HepG2 (cell line): ENCODE results near the gene MYH10. TPM values are rescaled to one million over a fixed set of nuclear protein-coding genes. Genes with fewer than 3 reads are reported as not detected.

Experiments
- ATAC-seq: fragments of 200-7000 bp; cut with Tn5 transposase; 3 replicates; pipeline ENCODE4 v1.9.1; 2020; ENCODE audit warnings: mild to moderate bottlenecking, moderate library complexity
- BruUV-seq: library from RNA; stranded (reverse); fragments of 400-500 nt; replicated peaks from 2 replicates; lab custom pipeline; 2021; lab: Mats Ljungman, UMichigan
- CTCF ChIA-PET: fragments of 300-600 bp; formaldehyde crosslinking; extraction: SDS; loops from one replicate; lab custom pipeline; 2021; ENCODE audit warnings: low total read pairs, inconsistent platforms, low intra/inter-chr PET ratio; lab: Yijun Ruan, JAX
- POLR2A ChIA-PET: fragments of 350-600 bp; sonication (Branson Sonifier 250); formaldehyde crosslinking; loops from one replicate; lab custom pipeline; 2020; ENCODE audit warnings: antibody characterized with exemption, inconsistent platforms; lab: Yijun Ruan, JAX
- DNase-seq: peaks from one replicate; pipeline ENCODE4 v3.0.0-alpha.2; 2015; ENCODE audit warnings: low spot score
- FAIRE-seq: peaks from 3 replicates; lab custom pipeline; 2011; peaks lifted over from hg19 to GRCh38; lab: Jason Lieb, UNC
- H2AFZ ChIP-seq: one replicate; pipeline ENCODE4 v1.6.1; 2011; ENCODE audit warnings: low read length, inconsistent platforms
- H3K27ac ChIP-seq: fragments of 300-600 bp; 3 replicates; pipeline ENCODE4 v1.8.0; 2011; ENCODE audit warnings: mixed run types, mild to moderate bottlenecking, mixed read lengths, low read length, inconsistent platforms; ENCODE audit not compliant: insufficient read depth; ENCODE audit errors: extremely low read length
- H3K27me3 ChIP-seq, 2 experiments: fragments of 200-600 bp in 1 of 2; 2 replicates in 1 of 2; 3 replicates in 1 of 2; pipeline versions ENCODE4 v1.6.0 to v1.8.0; 2011; ENCODE audit warnings: low read length in 2 of 2, mild to moderate bottlenecking in 2 of 2, moderate library complexity in 2 of 2, inconsistent platforms in 1 of 2; ENCODE audit not compliant: insufficient read depth in 2 of 2, control insufficient read depth in 1 of 2
- H3K36me3 ChIP-seq, 2 experiments: fragments of 200-600 bp in 1 of 2; replicated peaks in 1 of 2; 2 replicates in 1 of 2; 3 replicates in 1 of 2; pipeline versions ENCODE4 v1.5.1 to v1.8.0; 2011; ENCODE audit warnings: low read length in 2 of 2, inconsistent platforms in 1 of 2; ENCODE audit not compliant: insufficient read depth in 2 of 2, control insufficient read depth in 1 of 2
- H3K4me1 ChIP-seq: 2 replicates; pipeline ENCODE4 v1.5.1; 2012; ENCODE audit warnings: low read length, inconsistent platforms; ENCODE audit not compliant: insufficient read depth
- H3K4me2 ChIP-seq: 2 replicates; pipeline ENCODE4 v1.6.0; 2011; ENCODE audit warnings: low read depth, low read length, inconsistent platforms
- H3K4me3 ChIP-seq, 3 experiments: fragments of 200-600 bp in 1 of 3; sonication (generic), shearing (Covaris generic) in 1 of 3; replicated peaks in 1 of 3; 2 replicates each; pipeline ENCODE4 v1.5.1; 2011 to 2016; ENCODE audit warnings: low read length in 3 of 3, inconsistent platforms in 2 of 3, low read depth in 2 of 3, mild to moderate bottlenecking in 2 of 3, control low read depth in 1 of 3, mixed read lengths in 1 of 3; ENCODE audit not compliant: insufficient read depth in 1 of 3
- H3K79me2 ChIP-seq: one replicate; pipeline ENCODE4 v1.6.1; 2011; ENCODE audit warnings: low read length, inconsistent platforms; ENCODE audit not compliant: insufficient read depth
- H3K9ac ChIP-seq: 2 replicates; pipeline ENCODE4 v1.6.0; 2011; ENCODE audit warnings: mild to moderate bottlenecking, low read depth, low read length, inconsistent platforms; ENCODE audit not compliant: insufficient read depth
- H3K9me3 ChIP-seq: 2 replicates; pipeline ENCODE4 v1.5.1; 2012; ENCODE audit warnings: mild to moderate bottlenecking, low read length
- H4K20me1 ChIP-seq: 2 replicates; pipeline ENCODE4 v1.6.0; 2011; ENCODE audit warnings: inconsistent platforms, mild to moderate bottlenecking, low read length, moderate library complexity; ENCODE audit not compliant: insufficient read depth
- KDM2A ChIP-seq: sonication (generic); formaldehyde crosslinking; IDR thresholded peaks from 2 replicates; pipeline ENCODE4 v1.4.0; 2020; ENCODE audit warnings: low read depth, missing genetic modification reagents, borderline replicate concordance
- ZNF136 ChIP-seq: sonication (generic); formaldehyde crosslinking; IDR thresholded peaks from 2 replicates; pipeline ENCODE4 v1.8.1; 2022; ENCODE audit warnings: low read depth, mild to moderate bottlenecking, moderate library complexity, missing genetic modification reagents
- ZNF333 ChIP-seq: sonication (generic); formaldehyde crosslinking; IDR thresholded peaks from 2 replicates; pipeline ENCODE4 v1.4.0; 2020; ENCODE audit warnings: mild to moderate bottlenecking, missing genetic modification reagents, borderline replicate concordance
- ZNF773 ChIP-seq: sonication (generic); formaldehyde crosslinking; IDR thresholded peaks from 2 replicates; pipeline ENCODE4 v1.4.0; 2020; ENCODE audit warnings: missing genetic modification reagents, borderline replicate concordance
- ZNF891 ChIP-seq: sonication (generic); formaldehyde crosslinking; IDR thresholded peaks from 2 replicates; pipeline ENCODE4 v1.5.0; 2020; ENCODE audit warnings: mild to moderate bottlenecking, missing genetic modification reagents
- WGBS: methylation state at CpG from one replicate; pipeline ENCODE4 v1.1.6; 2017; ENCODE audit warnings: low lambda C conversion rate; 5-methylcytosine and 5-hydroxymethylcytosine counted together
- in situ Hi-C: cut with HindIII; loops from 2 replicates; pipeline ENCODE4 v1.10.0; 2017; ENCODE audit warnings: low pct_unique_long_range_greater_than_20kb; ENCODE audit not compliant: extremely low pct_ligation_motif_present
- intact Hi-C: fragments of 100-400 bp; cut with micrococcal nuclease; formaldehyde crosslinking; loops from one replicate; pipeline ENCODE4 v1.10.0; 2022; ENCODE audit not compliant: unreplicated experiment
- polyA plus RNA-seq, 8 experiments: library from polyadenylated mRNA; depleted of rRNA in 3 of 8; stranded (reverse) in 7 of 8; unstranded in 1 of 8; fragments of >200 nt; fragmentation: Illumina TruSeq in 4 of 8; extraction: Trizol in 4 of 8; gene quantifications; 2 replicates each; pipeline versions ENCODE4 v1.2.1 to v1.2.3, GENCODE V29; 2011 to 2016; ENCODE audit warnings: low read depth in 4 of 8, missing spikeins in 1 of 8, mixed read lengths in 1 of 8; ENCODE audit not compliant: insufficient read depth in 1 of 8
- total RNA-seq, 5 experiments: library from RNA; depleted of rRNA; stranded (reverse); fragments of >200 nt; fragmentation: Illumina TruSeq; extraction: Trizol; gene quantifications; 2 replicates each; pipeline ENCODE4 v1.2.3, GENCODE V29; 2016; ENCODE audit warnings: low read depth in 1 of 5
- TF ChIP-seq, protein P1 (sequence below): sonication (generic); formaldehyde crosslinking; IDR thresholded peaks from 2 replicates; pipeline ENCODE4 v1.8.0; 2022; ENCODE audit warnings: missing genetic modification reagents, mild to moderate bottlenecking, moderate library complexity, borderline replicate concordance
- TF ChIP-seq, protein P2 (sequence below): sonication (generic); formaldehyde crosslinking; IDR thresholded peaks from 2 replicates; pipeline ENCODE4 v1.5.0; 2020; ENCODE audit warnings: missing genetic modification reagents
- TF ChIP-seq, protein P3 (sequence below): sonication (generic); formaldehyde crosslinking; IDR thresholded peaks from 2 replicates; pipeline ENCODE4 v1.4.0; 2020; ENCODE audit warnings: mild to moderate bottlenecking, missing genetic modification reagents

Gene MYH10
- total and polyA plus RNA-seq, 2 of the 13 experiments (the other 11 are each of a cell fraction or from before 2014, with no cell fraction given): 43.4 to 68.6 TPM

DNA sequence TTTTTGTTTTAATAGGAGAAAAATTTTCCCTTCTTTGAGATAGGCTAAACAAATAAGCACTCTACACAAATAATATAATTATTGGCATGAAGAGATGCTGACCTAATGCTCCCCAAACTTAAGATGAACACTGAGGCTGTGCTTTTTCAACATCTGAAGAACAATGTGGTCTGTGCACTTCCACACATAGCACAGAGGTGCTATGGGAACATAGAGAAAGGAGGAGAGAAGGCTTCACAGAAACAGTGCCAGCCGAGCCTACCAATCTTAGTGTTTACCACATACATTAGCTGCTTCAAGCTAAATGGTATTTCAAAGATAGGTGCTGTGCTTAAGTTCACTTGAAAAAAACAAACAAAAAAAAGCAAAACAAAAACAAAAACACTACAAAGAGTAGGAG, 72.4 kb downstream of the MYH10 start:
- Histone ChIP-seq H3K9me3 (no peaks in the 10 kb centered on the region), H3K9ac (no peak overlapping the region), H2AFZ (no peak overlapping the region), H3K27ac (no peak overlapping the region), H3K4me3 (no peak overlapping the region), H3K79me2 (no peaks in the 10 kb centered on the region), H3K27me3 (no peaks in the 10 kb centered on the region), H3K4me1 (no peaks in the 10 kb centered on the region), H3K36me3 (peaks cover 6 to 30% of the 10 kb centered on the region in 2 experiments), H3K4me2 (no peak overlapping the region), H4K20me1 (no peaks in the 10 kb centered on the region)
- no peak for ATAC-seq
- POLR2A ChIA-PET: no interaction called here
- in situ Hi-C loops: no loop called here
- CTCF ChIA-PET: no interaction called here
- BruUV-seq: no TSS peak
- intact Hi-C loops: no loop called here
- 97% methylated on average over 1 of the region's 1 CpG for WGBS
- TF ChIP-seq, protein P1, sequence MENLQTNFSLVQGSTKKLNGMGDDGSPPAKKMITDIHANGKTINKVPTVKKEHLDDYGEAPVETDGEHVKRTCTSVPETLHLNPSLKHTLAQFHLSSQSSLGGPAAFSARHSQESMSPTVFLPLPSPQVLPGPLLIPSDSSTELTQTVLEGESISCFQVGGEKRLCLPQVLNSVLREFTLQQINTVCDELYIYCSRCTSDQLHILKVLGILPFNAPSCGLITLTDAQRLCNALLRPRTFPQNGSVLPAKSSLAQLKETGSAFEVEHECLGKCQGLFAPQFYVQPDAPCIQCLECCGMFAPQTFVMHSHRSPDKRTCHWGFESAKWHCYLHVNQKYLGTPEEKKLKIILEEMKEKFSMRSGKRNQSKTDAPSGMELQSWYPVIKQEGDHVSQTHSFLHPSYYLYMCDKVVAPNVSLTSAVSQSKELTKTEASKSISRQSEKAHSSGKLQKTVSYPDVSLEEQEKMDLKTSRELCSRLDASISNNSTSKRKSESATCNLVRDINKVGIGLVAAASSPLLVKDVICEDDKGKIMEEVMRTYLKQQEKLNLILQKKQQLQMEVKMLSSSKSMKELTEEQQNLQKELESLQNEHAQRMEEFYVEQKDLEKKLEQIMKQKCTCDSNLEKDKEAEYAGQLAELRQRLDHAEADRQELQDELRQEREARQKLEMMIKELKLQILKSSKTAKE (CRISPR knock-in tag): no peak
- TF ChIP-seq, protein P2, sequence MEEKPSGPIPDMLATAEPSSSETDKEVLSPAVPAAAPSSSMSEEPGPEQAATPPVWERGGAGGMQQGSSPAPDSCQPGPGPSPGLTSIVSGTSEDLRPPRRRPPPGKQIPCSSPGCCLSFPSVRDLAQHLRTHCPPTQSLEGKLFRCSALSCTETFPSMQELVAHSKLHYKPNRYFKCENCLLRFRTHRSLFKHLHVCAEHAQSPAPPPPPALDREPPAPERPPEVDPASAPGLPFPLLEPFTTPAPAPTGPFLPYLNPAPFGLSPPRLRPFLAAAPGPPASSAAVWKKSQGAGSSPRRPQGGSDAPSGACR (CRISPR knock-in tag): no peak
- TF ChIP-seq ZNF136 (no peak), ZNF891 (CRISPR knock-in tag) (no peak), KDM2A (no peak), ZNF333 (CRISPR knock-in tag) (no peak), ZNF773 (CRISPR knock-in tag) (no peak)
- TF ChIP-seq, protein P3, sequence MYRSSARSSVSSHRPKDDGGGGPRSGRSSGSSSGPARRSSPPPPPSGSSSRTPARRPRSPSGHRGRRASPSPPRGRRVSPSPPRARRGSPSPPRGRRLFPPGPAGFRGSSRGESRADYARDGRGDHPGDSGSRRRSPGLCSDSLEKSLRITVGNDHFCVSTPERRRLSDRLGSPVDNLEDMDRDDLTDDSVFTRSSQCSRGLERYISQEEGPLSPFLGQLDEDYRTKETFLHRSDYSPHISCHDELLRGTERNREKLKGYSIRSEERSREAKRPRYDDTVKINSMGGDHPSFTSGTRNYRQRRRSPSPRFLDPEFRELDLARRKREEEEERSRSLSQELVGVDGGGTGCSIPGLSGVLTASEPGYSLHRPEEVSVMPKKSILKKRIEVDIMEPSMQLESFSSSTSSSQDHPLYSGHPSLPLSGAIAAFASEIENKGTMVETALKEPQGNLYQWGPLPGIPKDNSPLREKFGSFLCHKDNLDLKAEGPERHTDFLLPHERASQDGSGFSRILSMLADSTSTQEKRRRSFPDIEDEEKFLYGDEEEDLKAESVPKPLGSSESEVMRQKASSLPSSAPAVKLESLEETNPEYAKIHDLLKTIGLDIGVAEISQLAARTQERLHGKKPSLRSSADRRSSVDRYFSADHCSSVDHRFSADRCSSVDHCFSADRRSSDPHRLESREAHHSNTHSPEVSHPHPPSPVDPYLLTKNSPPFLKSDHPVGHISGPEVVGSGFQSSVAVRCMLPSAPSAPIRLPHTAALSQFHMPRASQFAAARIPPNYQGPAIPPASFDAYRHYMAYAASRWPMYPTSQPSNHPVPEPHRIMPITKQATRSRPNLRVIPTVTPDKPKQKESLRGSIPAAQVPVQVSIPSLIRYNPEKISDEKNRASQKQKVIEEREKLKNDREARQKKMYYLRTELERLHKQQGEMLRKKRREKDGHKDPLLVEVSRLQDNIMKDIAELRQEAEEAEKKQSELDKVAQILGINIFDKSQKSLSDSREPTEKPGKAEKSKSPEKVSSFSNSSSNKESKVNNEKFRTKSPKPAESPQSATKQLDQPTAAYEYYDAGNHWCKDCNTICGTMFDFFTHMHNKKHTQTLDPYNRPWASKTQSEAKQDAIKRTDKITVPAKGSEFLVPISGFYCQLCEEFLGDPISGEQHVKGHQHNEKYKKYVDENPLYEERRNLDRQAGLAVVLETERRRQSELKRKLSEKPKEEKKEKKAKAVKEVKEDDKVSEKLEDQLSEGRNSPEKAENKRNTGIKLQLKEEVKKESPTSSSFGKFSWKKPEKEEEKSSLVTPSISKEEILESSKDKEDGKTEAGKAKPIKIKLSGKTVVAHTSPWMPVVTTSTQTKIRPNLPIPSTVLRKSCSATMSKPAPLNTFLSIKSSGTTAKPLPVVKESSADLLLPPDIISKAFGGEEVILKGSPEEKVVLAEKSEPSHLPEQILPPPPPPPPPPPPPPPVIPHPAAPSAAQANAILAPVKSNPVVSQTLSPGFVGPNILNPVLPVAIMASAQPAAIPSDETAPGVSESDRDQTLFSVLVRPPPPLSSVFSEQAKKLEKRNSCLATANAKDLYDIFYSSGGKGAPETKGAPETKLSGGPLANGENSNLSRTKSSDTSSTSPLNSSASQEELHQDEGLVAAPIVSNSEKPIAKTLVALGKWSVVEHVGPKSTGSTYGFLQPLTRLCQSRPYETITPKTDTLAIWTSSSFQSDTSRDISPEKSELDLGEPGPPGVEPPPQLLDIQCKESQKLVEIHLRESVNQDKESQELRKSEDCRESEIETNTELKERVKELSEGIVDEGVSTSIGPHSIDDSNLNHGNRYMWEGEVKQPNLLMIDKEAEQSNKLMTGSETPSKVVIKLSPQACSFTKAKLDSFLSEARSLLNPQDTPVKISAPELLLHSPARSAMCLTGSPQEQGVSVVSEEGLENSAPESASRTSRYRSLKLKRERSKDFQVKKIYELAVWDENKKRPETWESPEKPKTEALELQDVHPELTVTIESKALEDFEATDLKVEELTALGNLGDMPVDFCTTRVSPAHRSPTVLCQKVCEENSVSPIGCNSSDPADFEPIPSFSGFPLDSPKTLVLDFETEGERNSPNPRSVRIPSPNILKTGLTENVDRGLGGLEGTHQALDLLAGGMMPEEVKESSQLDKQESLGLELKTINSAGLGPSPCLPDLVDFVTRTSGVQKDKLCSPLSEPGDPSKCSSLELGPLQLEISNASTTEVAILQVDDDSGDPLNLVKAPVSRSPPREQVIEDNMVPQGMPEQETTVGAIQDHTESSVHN (CRISPR knock-in tag): no peak
- FAIRE-seq: no peak
- DNase-seq: no peak
